GM12873 (cell line): ENCODE data around the gene ISX.

Experiments
- CTCF ChIP-seq: IDR thresholded peaks from 2 replicates; pipeline ENCODE4 v1.5.1; 2012; ENCODE audit warnings: low read depth, mild to moderate bottlenecking, moderate library complexity, low read length, control low read depth; ENCODE audit not compliant: insufficient read depth; ENCODE audit errors: missing control alignments

Gene ISX

GRCh38 chr22:35071784-35072183, 5.8 kb downstream of the ISX start:
- TF ChIP-seq CTCF, result no peak

- no peak for TF ChIP-seq CTCF
Measured at GRCh38 chr22:35072925-35073324, 7.0 kb downstream of the ISX start.

- no peak for TF ChIP-seq CTCF
Measured at GRCh38 chr22:35074583-35074982, 8.6 kb downstream of the ISX start.

- no peak for TF ChIP-seq CTCF
Measured at GRCh38 chr22:35076630-35077029, 10.7 kb downstream of the ISX start.

GRCh38 chr22:35085621-35086020, 19.7 kb downstream of the ISX start:
- TF ChIP-seq CTCF, result no peak

GRCh38 chr22:35089139-35089538, 23.2 kb downstream of the ISX start:
- TF ChIP-seq CTCF, result no peak

GRCh38 chr22:35092406-35092805, 26.4 kb downstream of the ISX start:
- TF ChIP-seq CTCF, result no peak
